MCF 10A (cell line): ENCODE measurements around the gene CAVIN1. TPM values are rescaled to one million over a fixed set of nuclear protein-coding genes. Genes with fewer than 3 reads are reported as not detected.

Experiments
- BruUV-seq: library from RNA; stranded (reverse); fragments of 400-500 nt; replicated peaks from 2 replicates; lab custom pipeline; 2021; lab: Mats Ljungman, UMichigan
- CTCF ChIA-PET: fragments of 300-600 bp; sonication (Branson Sonifier 250); formaldehyde crosslinking; extraction: SDS; loops from one replicate; lab custom pipeline; 2021; ENCODE audit warnings: antibody characterized with exemption, inconsistent platforms; lab: Yijun Ruan, JAX
- POLR2A ChIA-PET: fragments of 300-600, 350-650 bp; sonication (Branson Sonifier 250); formaldehyde crosslinking; extraction: SDS; loops from one replicate; lab custom pipeline; 2020; ENCODE audit warnings: antibody characterized with exemption, inconsistent platforms; lab: Yijun Ruan, JAX
- DNase-seq: peaks from one replicate; pipeline ENCODE4 v3.0.0-alpha.2; 2018; ENCODE audit not compliant: unreplicated experiment
- H3K27ac Mint-ChIP-seq: one replicate; pipeline ENCODE4 v1.8.0; 2022; ENCODE audit warnings: mild to moderate bottlenecking, low read depth, mixed read lengths; ENCODE audit not compliant: unreplicated experiment
- H3K27me3 Mint-ChIP-seq: one replicate; pipeline ENCODE4 v1.8.0; 2022; ENCODE audit warnings: mixed read lengths; ENCODE audit not compliant: insufficient read depth, unreplicated experiment
- H3K36me3 Mint-ChIP-seq: one replicate; pipeline ENCODE4 v1.8.0; 2022; ENCODE audit warnings: mild to moderate bottlenecking, moderate library complexity, mixed read lengths; ENCODE audit not compliant: insufficient read depth, unreplicated experiment
- H3K4me1 Mint-ChIP-seq: one replicate; pipeline ENCODE4 v1.8.0; 2022; ENCODE audit warnings: mixed read lengths; ENCODE audit not compliant: insufficient read depth, unreplicated experiment
- H3K4me3 Mint-ChIP-seq: one replicate; pipeline ENCODE4 v1.8.0; 2022; ENCODE audit warnings: mild to moderate bottlenecking, moderate library complexity, mixed read lengths; ENCODE audit not compliant: unreplicated experiment
- H3K9me3 Mint-ChIP-seq: one replicate; pipeline ENCODE4 v1.8.0; 2022; ENCODE audit warnings: mixed read lengths; ENCODE audit not compliant: unreplicated experiment
- CTCF ChIP-seq: fragments of 200-600 bp; IDR thresholded peaks from one replicate; pipeline ENCODE4 v1.8.0; 2022; ENCODE audit warnings: antibody characterized with exemption, mild to moderate bottlenecking; ENCODE audit not compliant: unreplicated experiment
- intact Hi-C: fragments of 100-400 bp; cut with micrococcal nuclease; formaldehyde crosslinking; loops from 2 replicates; pipeline ENCODE4 v1.14.1; 2022
- total RNA-seq: library from RNA; stranded (reverse); gene quantifications from 2 replicates; pipeline ENCODE4 v1.2.3, GENCODE V29; 2022

The CAVIN1 gene
- total RNA-seq, 1 experiment from 2014 or later = 143 TPM

GRCh38 chr17:42406615-42407288 lies 16.3 kb downstream of the CAVIN1 start:
- CTCF ChIA-PET = interaction anchor here (0.7 to 3.4 kb wide), 23 partner anchors 8 to 243 kb away, joined by 3 to 25 read pairs (median 4); partner anchors contain the start of genes CAVIN1 and STAT3
- no peak for TF ChIP-seq CTCF
- H3K9me3 Mint-ChIP-seq = no peaks in the 10 kb centered on the region
- peak overlapping the region; percentile 6 for H3K27ac Mint-ChIP-seq
- peaks cover 33% of the 10 kb centered on the region for H3K4me1 Mint-ChIP-seq
- intact Hi-C loops = loop anchor here (1.0 kb wide), 2 partner anchors 84 to 112 kb away; no protein-coding TSS in a partner anchor
- no peaks in the 10 kb centered on the region for H3K27me3 Mint-ChIP-seq
- no TSS peak for BruUV-seq
- DNase-seq = no peak
- POLR2A ChIA-PET = interaction anchor here (0.7 to 9.3 kb wide), 18 partner anchors 8 to 132 kb away, joined by 3 to 273 read pairs (median 4); partner anchors contain the start of genes CAVIN1 and STAT3
- peaks cover 55% of the 10 kb centered on the region for H3K36me3 Mint-ChIP-seq
- H3K4me3 Mint-ChIP-seq = no peak overlapping the region

- peaks cover 53% of the 10 kb centered on the region for H3K36me3 Mint-ChIP-seq
- POLR2A ChIA-PET = interaction anchor here (0.7 to 9.3 kb wide), 6 partner anchors 13 to 114 kb away, joined by 3 to 273 read pairs (median 9); partner anchors contain the start of genes CAVIN1 and STAT3
- peak; percentile 73 for DNase-seq
- H3K27me3 Mint-ChIP-seq = no peaks in the 10 kb centered on the region
- TF ChIP-seq CTCF = peak; percentile 74
- no peaks in the 10 kb centered on the region for H3K9me3 Mint-ChIP-seq
- H3K27ac Mint-ChIP-seq = peak overlapping the region; percentile 6
- CTCF ChIA-PET = interaction anchor here (0.7 to 3.6 kb wide), 22 partner anchors 9 to 243 kb away, joined by 3 to 25 read pairs (median 4); partner anchors contain the start of genes CAVIN1 and STAT3
- no TSS peak for BruUV-seq
- intact Hi-C loops = loop anchor here (1.0 kb wide), 1 partner anchor 84 kb away; no protein-coding TSS in a partner anchor
- no peak overlapping the region for H3K4me3 Mint-ChIP-seq
- H3K4me1 Mint-ChIP-seq = peaks cover 28% of the 10 kb centered on the region
Observed at GRCh38 chr17:42405963-42406495, 17.0 kb downstream of the CAVIN1 start.

- ChIA-PET CTCF (interaction anchor here (0.8 to 3.6 kb wide), 5 partner anchors 39 to 122 kb away, joined by 3 to 25 read pairs (median 4); no protein-coding TSS in a partner anchor), POLR2A (interaction anchor here (9.1 to 9.3 kb wide), 2 partner anchors 17 kb away, joined by 84 to 273 read pairs; partner anchors contain the start of genes CAVIN1 and STAT3)
- Mint-ChIP-seq H3K36me3 (peaks cover 49% of the 10 kb centered on the region), H3K27me3 (no peaks in the 10 kb centered on the region), H3K27ac (no peak overlapping the region), H3K4me1 (peaks cover 22% of the 10 kb centered on the region), H3K4me3 (no peak overlapping the region), H3K9me3 (no peaks in the 10 kb centered on the region)
- no peak for DNase-seq
- TF ChIP-seq CTCF = no peak
- BruUV-seq = no TSS peak
- intact Hi-C loops = no loop called here
Observed at GRCh38 chr17:42405076-42405475, 18.0 kb downstream of the CAVIN1 start.
